ENCODE data around the gene MLXIP.

DNA sequence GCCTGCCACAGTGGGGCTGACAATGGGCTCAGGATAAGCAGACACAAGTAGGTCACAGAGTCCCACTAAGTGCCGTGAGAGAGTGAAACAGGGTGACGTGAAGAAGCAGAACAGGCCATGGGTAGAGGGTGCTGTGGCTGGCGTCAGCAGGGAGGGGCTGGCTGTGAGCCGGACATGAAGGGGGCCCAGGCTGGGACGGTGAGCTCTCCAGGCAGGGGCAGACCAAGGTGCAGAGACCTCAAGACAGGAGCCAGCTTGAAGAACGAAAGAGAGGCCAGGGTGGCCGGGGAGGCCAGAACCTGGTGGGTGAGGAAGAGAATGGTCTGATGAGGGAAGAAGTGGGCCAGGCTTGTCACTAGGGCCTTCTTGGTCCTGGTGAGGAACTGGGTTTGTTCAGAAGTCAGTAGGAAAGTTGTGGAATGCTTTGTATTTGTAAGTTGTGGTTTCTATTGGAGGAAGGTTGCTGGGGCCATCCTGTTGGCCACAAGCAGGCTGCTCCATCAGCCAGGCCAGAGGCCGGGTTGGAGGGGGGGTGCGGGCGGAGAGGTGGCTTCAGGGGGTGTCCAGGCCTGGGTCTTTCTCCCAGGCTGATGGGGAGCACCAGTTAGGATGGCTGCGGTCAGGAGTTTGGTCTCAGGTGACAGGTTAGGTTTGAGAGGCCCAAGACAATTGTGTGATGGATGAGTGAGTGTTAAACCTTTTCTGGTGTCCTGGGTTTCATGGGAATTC is 21.4 kb upstream of the MLXIP start:
- TF ChIP-seq POLR2A (IDR thresholded peaks at IDR 0.05; ENCODE audit: low read depth, low read length) (no peak), JUN (IDR thresholded peaks at IDR 0.05; ENCODE audit: borderline replicate concordance, insufficient read depth, insufficient read length, low read depth) (no peak), FOS (IDR thresholded peaks at IDR 0.05; ENCODE audit: borderline replicate concordance, insufficient read depth, low read length) (no peak)
- TF ChIP-seq, protein P1, sequence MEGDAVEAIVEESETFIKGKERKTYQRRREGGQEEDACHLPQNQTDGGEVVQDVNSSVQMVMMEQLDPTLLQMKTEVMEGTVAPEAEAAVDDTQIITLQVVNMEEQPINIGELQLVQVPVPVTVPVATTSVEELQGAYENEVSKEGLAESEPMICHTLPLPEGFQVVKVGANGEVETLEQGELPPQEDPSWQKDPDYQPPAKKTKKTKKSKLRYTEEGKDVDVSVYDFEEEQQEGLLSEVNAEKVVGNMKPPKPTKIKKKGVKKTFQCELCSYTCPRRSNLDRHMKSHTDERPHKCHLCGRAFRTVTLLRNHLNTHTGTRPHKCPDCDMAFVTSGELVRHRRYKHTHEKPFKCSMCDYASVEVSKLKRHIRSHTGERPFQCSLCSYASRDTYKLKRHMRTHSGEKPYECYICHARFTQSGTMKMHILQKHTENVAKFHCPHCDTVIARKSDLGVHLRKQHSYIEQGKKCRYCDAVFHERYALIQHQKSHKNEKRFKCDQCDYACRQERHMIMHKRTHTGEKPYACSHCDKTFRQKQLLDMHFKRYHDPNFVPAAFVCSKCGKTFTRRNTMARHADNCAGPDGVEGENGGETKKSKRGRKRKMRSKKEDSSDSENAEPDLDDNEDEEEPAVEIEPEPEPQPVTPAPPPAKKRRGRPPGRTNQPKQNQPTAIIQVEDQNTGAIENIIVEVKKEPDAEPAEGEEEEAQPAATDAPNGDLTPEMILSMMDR (IDR thresholded peaks at IDR 0.05; ENCODE audit: extremely low read depth in 1 of 2, insufficient read depth in 1 of 2, low read depth in 1 of 2, low read length in 2 of 2), result no peak

All from endothelial cell of umbilical vein (primary cell).